Lung (tissue), 12 donors: Measurements from ENCODE around the gene NXN. TPM values are rescaled to one million over a fixed set of nuclear protein-coding genes. Genes with fewer than 3 reads are reported as not detected.
A peak's percentile ranks its signal among the peaks of the same experiment; 100 is the strongest.
"Not testable (repeated sequence)": the region's sequence is repeated elsewhere in the genome, so short reads cannot be mapped to it uniquely, and the experiment has no call there.

Source experiments
- ATAC-seq: fragments of 200-7000 bp; cut with Tn5 transposase; one replicate; pipeline ENCODE4 v1.9.1; 2020; ENCODE audit warnings: moderate number of reproducible peaks; ENCODE audit not compliant: insufficient read depth, low FRiP score
- DNase-seq, 3 donors: peaks; one replicate each; pipeline ENCODE4 v3.0.0-alpha.2; 2013 to 2017
- H3K27ac ChIP-seq, 2 donors: one replicate each; pipeline ENCODE4 v1.5.1; 2013; ENCODE audit warnings: mild to moderate bottlenecking in 2 of 2, moderate library complexity in 2 of 2, control low read depth in 1 of 2, inconsistent platforms in 1 of 2, low read depth in 1 of 2, low read length in 1 of 2
- H3K27me3 ChIP-seq, 3 donors: one replicate each; pipeline ENCODE4 v1.5.1; 2013; ENCODE audit warnings: low read length in 2 of 3; ENCODE audit not compliant: control insufficient read depth in 3 of 3, insufficient read depth in 3 of 3
- H3K36me3 ChIP-seq, 4 donors: one replicate each; pipeline ENCODE4 v1.5.1; 2013; ENCODE audit warnings: low read length in 4 of 4, mild to moderate bottlenecking in 1 of 4, moderate library complexity in 1 of 4; ENCODE audit not compliant: control insufficient read depth in 4 of 4, insufficient read depth in 4 of 4
- H3K4me1 ChIP-seq, 5 donors: one replicate each; pipeline ENCODE4 v1.5.1; 2013; ENCODE audit warnings: low read length in 5 of 5, mild to moderate bottlenecking in 2 of 5, moderate library complexity in 1 of 5; ENCODE audit not compliant: control insufficient read depth in 5 of 5, insufficient read depth in 5 of 5
- H3K4me3 ChIP-seq: one replicate; pipeline ENCODE4 v1.5.1; 2013; ENCODE audit warnings: mild to moderate bottlenecking, control low read depth, moderate library complexity
- H3K9ac ChIP-seq, 2 donors: one replicate each; pipeline ENCODE4 v1.5.1; 2013; ENCODE audit warnings: low read length in 2 of 2, control low read depth in 1 of 2; ENCODE audit not compliant: insufficient read depth in 1 of 2
- H3K9me3 ChIP-seq, 4 donors: one replicate each; pipeline ENCODE4 v1.5.1; 2013; ENCODE audit warnings: low read length in 3 of 4, mild to moderate bottlenecking in 1 of 4, moderate library complexity in 1 of 4; ENCODE audit not compliant: control insufficient read depth in 4 of 4, insufficient read depth in 3 of 4
- WGBS, 2 donors: extraction: QIAGEN DNeasy Blood & Tissue Kit; methylation state at CpG; one replicate each; pipeline ENCODE4 v1.1.7; 2013; 5-methylcytosine and 5-hydroxymethylcytosine counted together
- polyA plus RNA-seq, 2 donors: library from polyadenylated mRNA; stranded (reverse); fragments of 200-250 nt; gene quantifications; one replicate each; pipeline ENCODE4 v1.2.1, GENCODE V29; 2013
- total RNA-seq, 2 donors: library from RNA; depleted of rRNA in 1 of 2; stranded (reverse); fragments of >200 nt in 1 of 2; gene quantifications; one replicate each; pipeline ENCODE4 v1.2.1, GENCODE V29; 2014 to 2021
- TF ChIP-seq, protein P1 (sequence below): IDR thresholded peaks from 2 replicates; pipeline ENCODE4 v1.5.1; 2012; ENCODE audit warnings: mild to moderate bottlenecking; ENCODE audit errors: control extremely low read depth, extremely low read depth
- donor health status: control.
- donor health status: control.
- donor health status: Bipolar disorder and iron deficiency.
- donor health status: healthy.
- donor health status: DM: yes; HTN: yes; CAD: no.

Gene NXN
- total and polyA plus RNA-seq, 4 donors = 17.6 to 57.7 (median 39.9) TPM

DNA sequence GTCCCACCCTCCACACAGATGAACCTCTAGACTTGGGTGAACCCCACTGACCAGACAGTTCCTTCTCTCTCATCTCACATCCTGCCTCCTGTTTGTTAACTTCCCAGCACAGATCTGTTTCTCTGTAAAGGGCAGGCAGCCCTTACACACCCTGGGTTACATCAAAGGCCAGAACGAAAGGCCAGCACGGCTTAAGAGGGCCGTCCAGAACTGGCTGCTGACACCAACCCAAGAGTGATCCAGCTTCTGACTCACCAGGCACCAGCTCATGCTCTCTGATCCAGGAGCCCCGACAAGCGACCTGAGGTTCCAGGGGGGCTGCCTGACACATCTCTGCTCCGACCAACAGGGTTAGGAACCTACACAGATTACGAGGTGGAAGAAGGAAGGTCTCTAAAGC lies 110.5 kb downstream of the NXN start:
- DNase-seq (no peak), ATAC-seq (peak; percentile 70)
- TF ChIP-seq, protein P1, sequence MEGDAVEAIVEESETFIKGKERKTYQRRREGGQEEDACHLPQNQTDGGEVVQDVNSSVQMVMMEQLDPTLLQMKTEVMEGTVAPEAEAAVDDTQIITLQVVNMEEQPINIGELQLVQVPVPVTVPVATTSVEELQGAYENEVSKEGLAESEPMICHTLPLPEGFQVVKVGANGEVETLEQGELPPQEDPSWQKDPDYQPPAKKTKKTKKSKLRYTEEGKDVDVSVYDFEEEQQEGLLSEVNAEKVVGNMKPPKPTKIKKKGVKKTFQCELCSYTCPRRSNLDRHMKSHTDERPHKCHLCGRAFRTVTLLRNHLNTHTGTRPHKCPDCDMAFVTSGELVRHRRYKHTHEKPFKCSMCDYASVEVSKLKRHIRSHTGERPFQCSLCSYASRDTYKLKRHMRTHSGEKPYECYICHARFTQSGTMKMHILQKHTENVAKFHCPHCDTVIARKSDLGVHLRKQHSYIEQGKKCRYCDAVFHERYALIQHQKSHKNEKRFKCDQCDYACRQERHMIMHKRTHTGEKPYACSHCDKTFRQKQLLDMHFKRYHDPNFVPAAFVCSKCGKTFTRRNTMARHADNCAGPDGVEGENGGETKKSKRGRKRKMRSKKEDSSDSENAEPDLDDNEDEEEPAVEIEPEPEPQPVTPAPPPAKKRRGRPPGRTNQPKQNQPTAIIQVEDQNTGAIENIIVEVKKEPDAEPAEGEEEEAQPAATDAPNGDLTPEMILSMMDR = no peak
- Histone ChIP-seq H3K9me3 (no peaks in the 10 kb centered on the region), H3K36me3 (no peaks in the 10 kb centered on the region), H3K9ac (peak overlapping the region in 1 of 2 donors; percentile 11), H3K4me1 (peaks cover 0 to 15% (median 11%) of the 10 kb centered on the region in 5 donors), H3K27ac (peak overlapping the region in 1 of 2 donors; percentile 51), H3K4me3 (no peak overlapping the region), H3K27me3 (no peaks in the 10 kb centered on the region)
- WGBS, 2 donors = 59 to 80% methylated on average over 7 of the region's 7 CpGs

DNA sequence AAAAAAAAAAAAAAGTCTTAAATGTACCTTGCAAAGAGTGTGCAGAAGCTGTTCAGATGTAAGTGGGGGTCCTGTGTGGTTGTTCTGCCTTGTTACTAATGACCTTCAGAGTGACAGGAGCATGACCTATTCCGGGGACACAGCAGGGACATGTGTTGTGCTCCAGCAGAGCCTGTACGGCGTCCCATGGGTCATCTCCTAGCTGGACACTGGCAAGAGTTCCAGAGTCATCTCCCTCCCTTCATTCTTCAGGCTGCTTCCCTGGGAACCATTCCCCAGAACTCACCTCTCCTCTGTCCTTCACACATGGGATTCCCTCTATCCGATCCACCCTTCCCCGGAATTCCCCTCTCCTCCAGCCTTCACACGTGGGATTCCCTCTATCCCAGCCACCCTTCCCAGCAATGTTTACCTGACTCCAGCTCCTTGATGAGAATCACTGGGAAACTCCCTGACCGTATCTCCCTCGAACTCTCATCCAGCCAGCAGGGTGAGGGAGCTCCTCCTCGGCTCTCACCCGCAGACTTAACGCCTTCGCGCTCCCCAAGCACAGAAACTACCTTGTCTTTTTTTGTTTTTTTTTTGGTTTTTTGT lies 111.6 kb downstream of the NXN start:
- TF ChIP-seq, protein P1 = no peak
- Histone ChIP-seq H3K27ac (peak overlapping the region in 1 of 2 donors; percentile 12), H3K9ac (no peak overlapping the region), H3K9me3 (no peaks in the 10 kb centered on the region), H3K4me3 (no peak overlapping the region), H3K27me3 (no peaks in the 10 kb centered on the region), H3K36me3 (peaks cover 0 to 6% (median 5%) of the 10 kb centered on the region in 4 donors), H3K4me1 (peaks cover 0 to 15% (median 10%) of the 10 kb centered on the region in 5 donors)
- 84 to 93% methylated on average over 13 of the region's 13 CpGs for WGBS, 2 donors
- DNase-seq (no peak), ATAC-seq (no peak)

DNA sequence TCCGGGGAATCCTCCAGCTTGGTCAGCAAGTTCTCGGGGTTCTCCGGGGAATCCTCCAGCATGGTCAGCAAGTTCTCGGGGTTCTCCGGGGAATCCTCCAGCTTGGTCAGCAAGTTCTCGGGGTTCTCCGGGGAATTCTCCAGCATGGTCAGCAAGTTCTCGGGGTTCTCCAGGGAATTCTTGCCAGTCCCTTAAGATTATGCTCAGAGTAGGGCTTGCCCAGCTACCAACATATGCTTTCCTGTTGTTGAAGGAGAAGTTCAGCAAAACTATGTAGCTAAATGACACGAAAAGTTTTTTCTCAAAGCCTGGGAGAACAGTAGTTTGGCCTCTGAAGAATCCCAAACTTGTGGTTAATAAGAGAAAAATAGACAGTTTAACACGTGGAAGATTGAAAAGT lies 112.3 kb downstream of the NXN start:
- 92 to 93% methylated on average over 8 of the region's 10 CpGs for WGBS, 2 donors
- H3K9ac ChIP-seq, H3K27me3 ChIP-seq, ATAC-seq, DNase-seq, H3K27ac ChIP-seq, H3K9me3 ChIP-seq, H3K4me3 ChIP-seq, H3K36me3 ChIP-seq: not testable (repeated sequence)
- peaks cover 0 to 14% (median 10%) of the 10 kb centered on the region in 5 donors for H3K4me1 ChIP-seq

DNA sequence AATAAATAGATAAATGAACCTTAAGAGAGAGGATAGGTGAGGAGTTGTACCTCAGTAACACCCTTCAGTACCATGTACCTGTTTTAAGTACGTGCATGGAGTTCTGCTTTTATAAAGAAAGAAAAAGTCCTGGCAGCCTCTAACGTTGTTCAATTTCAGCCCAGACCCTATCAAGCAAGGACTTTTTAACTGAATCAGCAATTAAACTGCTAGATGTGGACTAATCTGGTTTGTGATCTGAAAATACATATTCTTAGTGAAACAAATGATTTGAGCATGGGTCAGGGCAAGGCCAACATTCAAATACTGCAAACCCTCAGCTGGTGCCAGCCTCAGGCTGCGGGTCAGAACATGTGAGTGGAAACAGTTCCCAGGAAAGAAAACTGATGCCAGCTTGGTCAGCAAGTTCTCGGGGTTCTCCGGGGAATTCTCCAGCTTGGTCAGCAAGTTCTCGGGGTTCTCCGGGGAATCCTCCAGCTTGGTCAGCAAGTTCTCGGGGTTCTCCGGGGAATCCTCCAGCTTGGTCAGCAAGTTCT lies 112.9 kb downstream of the NXN start:
- DNase-seq (no peak), ATAC-seq (no peak)
- H3K4me1 ChIP-seq = peaks cover 0 to 13% (median 10%) of the 10 kb centered on the region in 5 donors
- no peaks in the 10 kb centered on the region for H3K9me3 ChIP-seq
- peaks cover 0 to 6% (median 5%) of the 10 kb centered on the region in 4 donors for H3K36me3 ChIP-seq
- TF ChIP-seq, protein P1 = no peak
- 75 to 89% methylated on average over 7 to 9 of the region's 9 CpGs for WGBS, 2 donors
- no peak overlapping the region for H3K9ac ChIP-seq
- no peak overlapping the region for H3K27ac ChIP-seq
- H3K4me3 ChIP-seq = no peak overlapping the region
- H3K27me3 ChIP-seq = no peaks in the 10 kb centered on the region
